Measurements from ENCODE around the gene HAL.

GRCh38 chr12:96028538-96028937 is 32.4 kb upstream of the HAL start:
- no peak for TF ChIP-seq PATZ1 (tag by site-specific recombination; IDR thresholded peaks at IDR 0.05)
- no peak for TF ChIP-seq ZNF518A (tag by site-specific recombination; conservative IDR thresholded peaks at IDR 0.05; ENCODE audit: low read depth)
- TF ChIP-seq CTCF (tag by site-specific recombination; IDR thresholded peaks at IDR 0.05), result no peak
- no peak for TF ChIP-seq GFI1B (tag by site-specific recombination; IDR thresholded peaks at IDR 0.05)
- TF ChIP-seq ZNF266 (tag by site-specific recombination; IDR thresholded peaks at IDR 0.05; ENCODE audit: low read depth), result no peak
- no peak for TF ChIP-seq RBAK (tag by site-specific recombination; IDR thresholded peaks at IDR 0.05)
- no peak for TF ChIP-seq ZBTB49 (tag by site-specific recombination; IDR thresholded peaks at IDR 0.05; ENCODE audit: low read depth)
- no peak for TF ChIP-seq TCF7L2 (IDR thresholded peaks at IDR 0.05; ENCODE audit: borderline replicate concordance, low read depth, low read length)
- TF ChIP-seq ZNF362 (tag by site-specific recombination; IDR thresholded peaks at IDR 0.05), result no peak
